K562 (cell line): ENCODE measurements around the gene TTC16. TPM values are rescaled to one million over a fixed set of nuclear protein-coding genes. Genes with fewer than 3 reads are reported as not detected.
A peak's percentile ranks its signal among the peaks of the same experiment; 100 is the strongest.

ENCODE experiments used
- ATAC-seq: fragments of 200-7000 bp; cut with Tn5 transposase; 3 replicates; pipeline ENCODE4 v1.9.1; 2020; ENCODE audit warnings: moderate library complexity
- BruUV-seq: library from RNA; stranded (reverse); fragments of 400-500 nt; replicated peaks from 2 replicates; lab custom pipeline; 2021; lab: Mats Ljungman, UMichigan
- CTCF ChIA-PET: fragments of 300-600 bp; formaldehyde crosslinking; extraction: SDS; loops from one replicate; lab custom pipeline; 2021; ENCODE audit warnings: low intra/inter-chr PET ratio; lab: Yijun Ruan, JAX
- POLR2A ChIA-PET: fragments of 300-600, 350-650 bp; sonication (Branson Sonifier 250); formaldehyde crosslinking; extraction: SDS; loops from one replicate; lab custom pipeline; 2021; ENCODE audit warnings: antibody characterized with exemption, inconsistent platforms; lab: Yijun Ruan, JAX
- DNase-seq, 4 experiments: peaks; one replicate each; pipeline versions ENCODE4 v3.0.0 to v3.0.0-alpha.2; 2011 to 2018; ENCODE audit warnings: low spot score in 3 of 4, mixed read lengths in 3 of 4; ENCODE audit errors: extremely low read depth in 1 of 4
- FAIRE-seq: peaks from 2 replicates; lab custom pipeline; 2011; peaks lifted over from hg19 to GRCh38; lab: Jason Lieb, UNC
- H2AFZ ChIP-seq: 2 replicates; pipeline ENCODE4 v1.6.0; 2011; ENCODE audit warnings: low read depth, low read length, control low read depth, inconsistent platforms
- H3K27ac ChIP-seq: fragments of 200-600 bp; 3 replicates; pipeline ENCODE4 v1.8.0; 2011; ENCODE audit warnings: low read depth, mild to moderate bottlenecking, control low read depth, inconsistent platforms, low read length, moderate library complexity, mixed read lengths; ENCODE audit errors: extremely low read depth
- H3K27me3 ChIP-seq, 2 experiments: fragments of 300-600 bp in 1 of 2; 2 replicates in 1 of 2; 3 replicates in 1 of 2; pipeline versions ENCODE4 v1.6.0 to v1.8.0; 2011; ENCODE audit warnings: inconsistent platforms in 2 of 2, low read length in 2 of 2, mild to moderate bottlenecking in 1 of 2, mixed read lengths in 1 of 2, moderate library complexity in 1 of 2; ENCODE audit not compliant: control insufficient read depth in 2 of 2, insufficient read depth in 2 of 2
- H3K36me3 ChIP-seq: fragments of 300-600 bp; 3 replicates; pipeline ENCODE4 v1.8.0; 2011; ENCODE audit warnings: mild to moderate bottlenecking, low read length, inconsistent platforms; ENCODE audit not compliant: control insufficient read depth, insufficient read depth
- H3K4me1 ChIP-seq, 2 experiments: fragments of 200-600 bp in 1 of 2; replicated peaks in 1 of 2; 2 replicates in 1 of 2; 3 replicates in 1 of 2; pipeline versions ENCODE4 v1.5.1 to v1.8.0; 2011; ENCODE audit warnings: inconsistent platforms in 2 of 2, low read length in 2 of 2, mild to moderate bottlenecking in 1 of 2, mixed read lengths in 1 of 2, moderate library complexity in 1 of 2; ENCODE audit not compliant: control insufficient read depth in 2 of 2, insufficient read depth in 2 of 2
- H3K4me2 ChIP-seq: 2 replicates; pipeline ENCODE4 v1.6.1; 2011; ENCODE audit warnings: low read length, control low read depth, inconsistent platforms, mixed read lengths; ENCODE audit not compliant: insufficient read depth
- H3K4me3 ChIP-seq: fragments of 200-600 bp; sonication (generic), shearing (Covaris generic); 2 replicates; pipeline ENCODE4 v1.5.1; 2016; ENCODE audit warnings: control low read depth, inconsistent platforms
- H3K79me2 ChIP-seq: fragments of 200-600 bp; 3 replicates; pipeline ENCODE4 v1.8.0; 2011; ENCODE audit warnings: low read length, inconsistent platforms; ENCODE audit not compliant: control insufficient read depth, insufficient read depth
- H3K9ac ChIP-seq, 2 experiments: 2 replicates each; pipeline versions ENCODE4 v1.6.0 to v1.6.1; 2011; ENCODE audit warnings: low read depth in 2 of 2, low read length in 2 of 2, control low read depth in 1 of 2, inconsistent platforms in 1 of 2, mild to moderate bottlenecking in 1 of 2, mixed read lengths in 1 of 2; ENCODE audit not compliant: insufficient read depth in 1 of 2
- H3K9me1 ChIP-seq: one replicate; pipeline ENCODE4 v1.6.0; 2011; ENCODE audit warnings: inconsistent platforms, mild to moderate bottlenecking, low read length, moderate library complexity; ENCODE audit not compliant: control insufficient read depth, insufficient read depth
- H3K9me3 ChIP-seq: replicated peaks from 2 replicates; pipeline ENCODE4 v1.5.1; 2011; ENCODE audit warnings: low read depth, low read length, inconsistent platforms; ENCODE audit not compliant: control insufficient read depth, insufficient read depth
- H4K20me1 ChIP-seq: replicated peaks from 2 replicates; pipeline ENCODE4 v1.6.1; 2011; ENCODE audit warnings: low read length, inconsistent platforms, mixed read lengths; ENCODE audit not compliant: control insufficient read depth, insufficient read depth
- ASH1L ChIP-seq: fragments of 450-650 bp; IDR thresholded peaks from 2 replicates; pipeline ENCODE4 v1.6.1; 2018; ENCODE audit warnings: borderline replicate concordance, mild to moderate bottlenecking, low read depth; ENCODE audit not compliant: partially characterized antibody
- BRD4 ChIP-seq: fragments of 200-600 bp; sonication (generic); IDR thresholded peaks from 2 replicates; pipeline ENCODE4 v1.6.1; 2017; ENCODE audit warnings: inconsistent platforms
- CHD2 ChIP-seq: IDR thresholded peaks from 2 replicates; pipeline ENCODE4 v1.6.1; 2011; ENCODE audit warnings: low read depth, low read length
- FOS ChIP-seq: IDR thresholded peaks from 3 replicates; pipeline ENCODE4 v1.6.1; 2011; ENCODE audit not compliant: insufficient read length; ENCODE audit errors: extremely low read depth
- MCM2 ChIP-seq: fragments of 450-650 bp; IDR thresholded peaks from 2 replicates; pipeline ENCODE4 v1.6.1; 2017; ENCODE audit warnings: low read depth, mild to moderate bottlenecking
- NCOA4 ChIP-seq: fragments of 450-650 bp; IDR thresholded peaks from 2 replicates; pipeline ENCODE4 v1.6.1; 2018; ENCODE audit warnings: mild to moderate bottlenecking; ENCODE audit not compliant: partially characterized antibody
- TEAD2 ChIP-seq: fragments of 450-650 bp; IDR thresholded peaks from 2 replicates; pipeline ENCODE4 v1.6.1; 2016; ENCODE audit warnings: missing genetic modification characterization, control low read depth, missing compliant biosample characterization
- ZFPM2 ChIP-seq: fragments of 250-450 bp; sonication (Bioruptor Pico); IDR thresholded peaks from 2 replicates; pipeline ENCODE4 v1.5.1; 2022; ENCODE audit warnings: mild to moderate bottlenecking
- ZNF316 ChIP-seq: fragments of 450-650 bp; IDR thresholded peaks from 2 replicates; pipeline ENCODE4 v1.6.1; 2016
- WGBS: fragments of 100-300 bp; shearing (Covaris generic); methylation state at CpG from one replicate; pipeline ENCODE4 v1.1.6; 2016; ENCODE audit warnings: low coverage, mixed read lengths; ENCODE audit not compliant: insufficient coverage; ENCODE audit errors: missing lambda C conversion rate; 5-methylcytosine and 5-hydroxymethylcytosine counted together
- in situ Hi-C: fragments of 300-500 bp; cut with MboI; formaldehyde crosslinking; loops from 4 replicates; pipeline ENCODE4 v1.15.0; 2018; ENCODE audit warnings: inconsistent platforms, mixed read lengths
- intact Hi-C: fragments of 100-400 bp; cut with micrococcal nuclease; formaldehyde crosslinking; loops from 2 replicates; pipeline ENCODE4 v1.14.2; 2022
- polyA plus RNA-seq, 8 experiments: library from polyadenylated mRNA; depleted of rRNA in 4 of 8; stranded (reverse) in 5 of 8; unstranded in 3 of 8; fragments of >200 nt; fragmentation: Nextera tagmentation in 2 of 8; fragmentation: Illumina TruSeq in 1 of 8; extraction: Ambion mirVana in 2 of 8; extraction: Trizol in 1 of 8; gene quantifications; 2 replicates each; pipeline versions ENCODE4 v1.2.1 to v1.2.3, GENCODE V29; 2011 to 2014; ENCODE audit warnings: inconsistent platforms in 1 of 8, missing spikeins in 1 of 8
- total RNA-seq, 7 experiments: library from RNA; depleted of rRNA in 6 of 7; stranded (reverse); fragments of >200 nt in 6 of 7; fragmentation: Illumina TruSeq in 2 of 7; extraction: Trizol in 2 of 7; gene quantifications; 2 replicates each; pipeline versions ENCODE4 v1.2.1 to v1.2.3, GENCODE V29; 2011 to 2021; ENCODE audit warnings: low replicate concordance in 1 of 7
- TF ChIP-seq, protein P1 (sequence below): sonication (generic); formaldehyde crosslinking; IDR thresholded peaks from 2 replicates; pipeline ENCODE4 v1.8.0; 2023; ENCODE audit warnings: mild to moderate bottlenecking, missing genetic modification reagents
- TF ChIP-seq, protein P2 (sequence below), 2 experiments: fragments of 450-650 bp; conservative IDR thresholded peaks; 2 replicates each; pipeline ENCODE4 v1.6.1; 2017; ENCODE audit warnings: mild to moderate bottlenecking in 2 of 2, moderate library complexity in 2 of 2
- TF ChIP-seq, protein P3 (sequence below): fragments of 450-650 bp; IDR thresholded peaks from 2 replicates; pipeline ENCODE4 v1.7.0; 2016; ENCODE audit warnings: borderline replicate concordance
- TF ChIP-seq, protein P4 (sequence below): fragments of 450-650 bp; conservative IDR thresholded peaks from 2 replicates; pipeline ENCODE4 v1.6.1; 2016; ENCODE audit warnings: missing genetic modification characterization, low read depth, mild to moderate bottlenecking, control low read depth, missing compliant biosample characterization

Gene TTC16
- total and polyA plus RNA-seq, 9 of the 15 experiments (the other 6 are each of a cell fraction or from before 2014, with no cell fraction given): 0.11 TPM; not detected in 8

DNA sequence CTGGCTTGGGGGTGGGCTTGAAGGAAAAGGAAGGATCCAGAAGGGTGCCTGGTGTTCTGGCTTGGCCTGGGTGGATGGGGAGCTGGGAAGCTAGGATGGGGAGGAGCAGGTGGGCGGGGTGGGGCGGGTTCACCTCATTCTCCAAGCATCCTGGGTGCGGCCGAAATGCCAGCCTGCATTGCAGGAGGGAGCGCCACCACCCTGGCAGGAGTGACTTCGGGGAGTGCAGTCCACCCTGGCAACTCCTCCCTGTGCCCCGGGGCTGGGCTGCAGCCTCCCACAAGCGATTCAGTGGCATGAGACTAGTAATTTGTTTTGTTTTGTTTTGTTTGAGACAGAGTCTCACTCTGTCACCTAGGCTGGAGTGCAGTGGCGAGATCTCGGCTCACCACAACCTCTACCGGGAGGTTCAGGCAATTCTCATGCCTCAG is 5.5 kb downstream of the TTC16 start (continued):
- TF ChIP-seq ZFPM2 (no peak), ZNF316 (no peak), MCM2 (no peak), NCOA4 (no peak), TEAD2 (tag) (no peak), BRD4 (no peak)
- TF ChIP-seq, protein P1, sequence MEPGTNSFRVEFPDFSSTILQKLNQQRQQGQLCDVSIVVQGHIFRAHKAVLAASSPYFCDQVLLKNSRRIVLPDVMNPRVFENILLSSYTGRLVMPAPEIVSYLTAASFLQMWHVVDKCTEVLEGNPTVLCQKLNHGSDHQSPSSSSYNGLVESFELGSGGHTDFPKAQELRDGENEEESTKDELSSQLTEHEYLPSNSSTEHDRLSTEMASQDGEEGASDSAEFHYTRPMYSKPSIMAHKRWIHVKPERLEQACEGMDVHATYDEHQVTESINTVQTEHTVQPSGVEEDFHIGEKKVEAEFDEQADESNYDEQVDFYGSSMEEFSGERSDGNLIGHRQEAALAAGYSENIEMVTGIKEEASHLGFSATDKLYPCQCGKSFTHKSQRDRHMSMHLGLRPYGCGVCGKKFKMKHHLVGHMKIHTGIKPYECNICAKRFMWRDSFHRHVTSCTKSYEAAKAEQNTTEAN (CRISPR knock-in tag): no peak
- TF ChIP-seq, protein P2, sequence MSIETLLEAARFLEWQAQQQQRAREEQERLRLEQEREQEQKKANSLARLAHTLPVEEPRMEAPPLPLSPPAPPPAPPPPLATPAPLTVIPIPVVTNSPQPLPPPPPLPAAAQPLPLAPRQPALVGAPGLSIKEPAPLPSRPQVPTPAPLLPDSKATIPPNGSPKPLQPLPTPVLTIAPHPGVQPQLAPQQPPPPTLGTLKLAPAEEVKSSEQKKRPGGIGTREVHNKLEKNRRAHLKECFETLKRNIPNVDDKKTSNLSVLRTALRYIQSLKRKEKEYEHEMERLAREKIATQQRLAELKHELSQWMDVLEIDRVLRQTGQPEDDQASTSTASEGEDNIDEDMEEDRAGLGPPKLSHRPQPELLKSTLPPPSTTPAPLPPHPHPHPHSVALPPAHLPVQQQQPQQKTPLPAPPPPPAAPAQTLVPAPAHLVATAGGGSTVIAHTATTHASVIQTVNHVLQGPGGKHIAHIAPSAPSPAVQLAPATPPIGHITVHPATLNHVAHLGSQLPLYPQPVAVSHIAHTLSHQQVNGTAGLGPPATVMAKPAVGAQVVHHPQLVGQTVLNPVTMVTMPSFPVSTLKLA (conservative IDR thresholded peaks at IDR 0.05): no peak

DNA sequence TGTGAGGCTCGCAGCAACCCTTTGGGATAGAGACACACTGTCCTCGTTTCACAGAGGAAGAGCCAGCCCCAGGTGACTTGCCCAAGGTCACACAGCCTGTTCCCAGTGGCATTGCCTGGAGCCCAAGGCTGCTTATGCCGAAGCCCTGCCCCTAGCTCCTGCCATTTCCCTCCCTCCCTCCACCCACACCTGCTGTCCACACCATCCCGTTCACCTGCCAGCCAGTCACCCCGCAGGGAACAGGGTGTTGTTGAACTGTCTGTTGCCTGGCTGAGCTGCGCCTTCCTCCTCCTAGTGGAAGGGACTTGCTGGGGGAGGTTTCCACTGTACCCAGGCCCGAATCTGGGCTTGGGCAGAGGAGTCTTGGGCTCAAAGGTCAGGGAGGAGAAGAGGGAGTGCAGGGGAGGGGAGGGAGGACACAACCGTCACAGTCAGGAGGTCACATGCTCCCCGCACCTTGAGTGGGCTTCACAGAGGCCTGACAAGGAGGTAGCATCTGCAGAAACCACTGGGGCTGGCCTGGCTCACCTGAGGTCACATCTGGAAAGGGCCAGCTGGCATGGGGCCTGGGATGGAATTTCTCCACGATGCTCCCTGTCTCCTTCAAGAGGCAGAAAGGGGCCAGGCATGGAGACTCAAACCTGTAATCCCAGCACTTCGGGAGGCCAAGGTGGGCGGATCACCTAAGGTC is 6.3 kb downstream of the TTC16 start:
- Histone ChIP-seq H3K27ac (no peak overlapping the region), H3K4me3 (no peak overlapping the region)
- TF ChIP-seq ASH1L: no peak
- TF ChIP-seq, protein P3, sequence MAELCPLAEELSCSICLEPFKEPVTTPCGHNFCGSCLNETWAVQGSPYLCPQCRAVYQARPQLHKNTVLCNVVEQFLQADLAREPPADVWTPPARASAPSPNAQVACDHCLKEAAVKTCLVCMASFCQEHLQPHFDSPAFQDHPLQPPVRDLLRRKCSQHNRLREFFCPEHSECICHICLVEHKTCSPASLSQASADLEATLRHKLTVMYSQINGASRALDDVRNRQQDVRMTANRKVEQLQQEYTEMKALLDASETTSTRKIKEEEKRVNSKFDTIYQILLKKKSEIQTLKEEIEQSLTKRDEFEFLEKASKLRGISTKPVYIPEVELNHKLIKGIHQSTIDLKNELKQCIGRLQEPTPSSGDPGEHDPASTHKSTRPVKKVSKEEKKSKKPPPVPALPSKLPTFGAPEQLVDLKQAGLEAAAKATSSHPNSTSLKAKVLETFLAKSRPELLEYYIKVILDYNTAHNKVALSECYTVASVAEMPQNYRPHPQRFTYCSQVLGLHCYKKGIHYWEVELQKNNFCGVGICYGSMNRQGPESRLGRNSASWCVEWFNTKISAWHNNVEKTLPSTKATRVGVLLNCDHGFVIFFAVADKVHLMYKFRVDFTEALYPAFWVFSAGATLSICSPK: no peak
- TF ChIP-seq FOS: no peak
- TF ChIP-seq CHD2: no peak
- TF ChIP-seq, protein P4, sequence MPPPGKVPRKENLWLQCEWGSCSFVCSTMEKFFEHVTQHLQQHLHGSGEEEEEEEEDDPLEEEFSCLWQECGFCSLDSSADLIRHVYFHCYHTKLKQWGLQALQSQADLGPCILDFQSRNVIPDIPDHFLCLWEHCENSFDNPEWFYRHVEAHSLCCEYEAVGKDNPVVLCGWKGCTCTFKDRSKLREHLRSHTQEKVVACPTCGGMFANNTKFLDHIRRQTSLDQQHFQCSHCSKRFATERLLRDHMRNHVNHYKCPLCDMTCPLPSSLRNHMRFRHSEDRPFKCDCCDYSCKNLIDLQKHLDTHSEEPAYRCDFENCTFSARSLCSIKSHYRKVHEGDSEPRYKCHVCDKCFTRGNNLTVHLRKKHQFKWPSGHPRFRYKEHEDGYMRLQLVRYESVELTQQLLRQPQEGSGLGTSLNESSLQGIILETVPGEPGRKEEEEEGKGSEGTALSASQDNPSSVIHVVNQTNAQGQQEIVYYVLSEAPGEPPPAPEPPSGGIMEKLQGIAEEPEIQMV (tag): no peak
- TF ChIP-seq, all 486 proteins: peak for 0
- POLR2A ChIA-PET: no interaction called here
- no peak for DNase-seq
- CTCF ChIA-PET: no interaction called here
- no peak for ATAC-seq
- no peaks in the 10 kb centered on the region for H3K79me2 ChIP-seq
- no peaks in the 10 kb centered on the region for H3K9me3 ChIP-seq
- no peaks in the 10 kb centered on the region for H3K9me1 ChIP-seq
- 18% methylated on average over 11 of the region's 12 CpGs for WGBS
- H3K27me3 ChIP-seq: no peaks in the 10 kb centered on the region; a peak in 1 of 5 replicates
- in situ Hi-C loops (no loop called here), intact Hi-C loops (no loop called here)
- no peak overlapping the region for H2AFZ ChIP-seq
- FAIRE-seq: no peak
- no peaks in the 10 kb centered on the region for H3K36me3 ChIP-seq
- no peak overlapping the region for H3K4me2 ChIP-seq
- peak overlapping the region in 1 of 2 experiments; percentile 61; a peak in 2 of 4 replicates for H3K9ac ChIP-seq
- BruUV-seq: no TSS peak
- peaks cover 0 to 28% of the 10 kb centered on the region in 2 experiments; a peak in 3 of 5 replicates for H3K4me1 ChIP-seq
- no peaks in the 10 kb centered on the region for H4K20me1 ChIP-seq
